Activated CD4-positive, alpha-beta memory T cell treated with anti-CD3 and anti-CD28 coated beads, Interleukin-2, amount 10 ng/mL, durations not matched to agents 7 days and 5 days (primary cell): ENCODE data around the gene FNDC3B. TPM values are rescaled to one million over a fixed set of nuclear protein-coding genes. Genes with fewer than 3 reads are reported as not detected.

ENCODE experiments used
- CTCF ChIA-PET: fragments of 350-600 bp; sonication (Branson Sonifier 250); formaldehyde crosslinking; loops from one replicate; lab custom pipeline; 2021; ENCODE audit warnings: antibody characterized with exemption, inconsistent platforms; lab: Charles Lee
- POLR2A ChIA-PET: fragments of 350-600 bp; sonication (Branson Sonifier 250); formaldehyde crosslinking; loops from one replicate; lab custom pipeline; 2021; ENCODE audit warnings: antibody characterized with exemption; lab: Charles Lee
- DNase-seq: peaks from one replicate; pipeline ENCODE4 v3.0.0-alpha.2; 2020
- H3K27ac Mint-ChIP-seq: one replicate; pipeline ENCODE4 v1.8.0; 2021; ENCODE audit warnings: mild to moderate bottlenecking, mixed read lengths
- H3K27me3 Mint-ChIP-seq: one replicate; pipeline ENCODE4 v1.8.0; 2021; ENCODE audit warnings: mixed read lengths
- H3K36me3 Mint-ChIP-seq: one replicate; pipeline ENCODE4 v1.8.0; 2021; ENCODE audit warnings: low read depth, mixed read lengths
- H3K4me1 Mint-ChIP-seq: one replicate; pipeline ENCODE4 v1.8.0; 2021; ENCODE audit warnings: mixed read lengths
- H3K4me3 Mint-ChIP-seq: one replicate; pipeline ENCODE4 v1.8.0; 2021; ENCODE audit warnings: mild to moderate bottlenecking, mixed read lengths
- H3K9me3 Mint-ChIP-seq: one replicate; pipeline ENCODE4 v1.8.0; 2021; ENCODE audit warnings: mixed read lengths
- total RNA-seq, 2 experiments: library from RNA; stranded (reverse); gene quantifications; one replicate each; pipeline ENCODE4 v1.2.3, GENCODE V29; 2021

Gene FNDC3B
- total RNA-seq, 2 experiments from 2014 or later, result 21.6 to 21.8 TPM

- CTCF ChIA-PET, result no interaction called here
- no peak for DNase-seq
- no peak overlapping the region for H3K4me3 Mint-ChIP-seq
- H3K36me3 Mint-ChIP-seq, result peaks cover 2% of the 10 kb centered on the region
- POLR2A ChIA-PET, result no interaction called here
- H3K27ac Mint-ChIP-seq, result no peak overlapping the region
- H3K9me3 Mint-ChIP-seq, result no peaks in the 10 kb centered on the region
- peaks cover 7% of the 10 kb centered on the region for H3K4me1 Mint-ChIP-seq
- no peaks in the 10 kb centered on the region for H3K27me3 Mint-ChIP-seq
Observed at GRCh38 chr3:172159962-172160538, 120.7 kb downstream of the FNDC3B start.

- Mint-ChIP-seq H3K27me3 (no peaks in the 10 kb centered on the region), H3K36me3 (peaks cover under 1% of the 10 kb centered on the region), H3K4me1 (peaks cover 5% of the 10 kb centered on the region), H3K9me3 (no peaks in the 10 kb centered on the region), H3K27ac (no peak overlapping the region), H3K4me3 (no peak overlapping the region)
- POLR2A ChIA-PET, result no interaction called here
- no peak for DNase-seq
- CTCF ChIA-PET, result no interaction called here
Observed at GRCh38 chr3:172161133-172161789, 121.9 kb downstream of the FNDC3B start.

GRCh38 chr3:172161959-172162358, 122.6 kb downstream of the FNDC3B start:
- Mint-ChIP-seq H3K4me1 (peaks cover 5% of the 10 kb centered on the region), H3K27me3 (no peaks in the 10 kb centered on the region), H3K36me3 (no peaks in the 10 kb centered on the region), H3K27ac (no peak overlapping the region), H3K9me3 (no peaks in the 10 kb centered on the region), H3K4me3 (no peak overlapping the region)
- CTCF ChIA-PET, result no interaction called here
- DNase-seq, result no peak
- POLR2A ChIA-PET, result no interaction called here

- no peak overlapping the region for H3K4me3 Mint-ChIP-seq
- H3K36me3 Mint-ChIP-seq, result no peaks in the 10 kb centered on the region
- no peaks in the 10 kb centered on the region for H3K27me3 Mint-ChIP-seq
- ChIA-PET POLR2A (no interaction called here), CTCF (interaction anchor here (1.0 kb wide), 1 partner anchor 128 kb away, joined by 3 read pairs; no protein-coding TSS in a partner anchor)
- peaks cover 5% of the 10 kb centered on the region for H3K4me1 Mint-ChIP-seq
- H3K9me3 Mint-ChIP-seq, result no peaks in the 10 kb centered on the region
- no peak for DNase-seq
- no peak overlapping the region for H3K27ac Mint-ChIP-seq
Observed at GRCh38 chr3:172163320-172163719, 123.9 kb downstream of the FNDC3B start.

GRCh38 chr3:172164620-172165362, 125.4 kb downstream of the FNDC3B start:
- no peak overlapping the region for H3K4me3 Mint-ChIP-seq
- H3K36me3 Mint-ChIP-seq, result no peaks in the 10 kb centered on the region
- ChIA-PET CTCF (no interaction called here), POLR2A (no interaction called here)
- H3K9me3 Mint-ChIP-seq, result no peaks in the 10 kb centered on the region
- H3K27me3 Mint-ChIP-seq, result no peaks in the 10 kb centered on the region
- no peak for DNase-seq
- H3K4me1 Mint-ChIP-seq, result peaks cover 6% of the 10 kb centered on the region
- H3K27ac Mint-ChIP-seq, result no peak overlapping the region

GRCh38 chr3:172166261-172166660, 126.9 kb downstream of the FNDC3B start:
- CTCF ChIA-PET, result no interaction called here
- Mint-ChIP-seq H3K27ac (no peak overlapping the region), H3K27me3 (no peaks in the 10 kb centered on the region)

GRCh38 chr3:172166890-172167289, 127.5 kb downstream of the FNDC3B start:
- peaks cover 6% of the 10 kb centered on the region for H3K4me1 Mint-ChIP-seq
- no peak for DNase-seq
- POLR2A ChIA-PET, result no interaction called here
- H3K36me3 Mint-ChIP-seq, result no peaks in the 10 kb centered on the region
- CTCF ChIA-PET, result no interaction called here
- no peaks in the 10 kb centered on the region for H3K9me3 Mint-ChIP-seq
- H3K4me3 Mint-ChIP-seq, result no peak overlapping the region
- no peak overlapping the region for H3K27ac Mint-ChIP-seq
- no peaks in the 10 kb centered on the region for H3K27me3 Mint-ChIP-seq

More at GRCh38 chr3:172166261-172166660, 126.9 kb downstream of the FNDC3B start:
- Mint-ChIP-seq H3K36me3 (no peaks in the 10 kb centered on the region), H3K4me1 (peaks cover 6% of the 10 kb centered on the region), H3K9me3 (no peaks in the 10 kb centered on the region), H3K4me3 (no peak overlapping the region)
- DNase-seq, result no peak
- POLR2A ChIA-PET, result no interaction called here

GRCh38 chr3:172167892-172168648, 128.7 kb downstream of the FNDC3B start:
- Mint-ChIP-seq H3K36me3 (no peaks in the 10 kb centered on the region), H3K4me1 (peaks cover 6% of the 10 kb centered on the region), H3K4me3 (no peak overlapping the region), H3K27ac (no peak overlapping the region), H3K9me3 (no peaks in the 10 kb centered on the region), H3K27me3 (no peaks in the 10 kb centered on the region)
- ChIA-PET CTCF (interaction anchor here (0.8 kb wide), 1 partner anchor 16 kb away, joined by 3 read pairs; no protein-coding TSS in a partner anchor), POLR2A (interaction anchor here (1.2 kb wide), 1 partner anchor 38 kb away, joined by 3 read pairs; no protein-coding TSS in a partner anchor)
- no peak for DNase-seq

- Mint-ChIP-seq H3K27me3 (no peaks in the 10 kb centered on the region), H3K36me3 (no peaks in the 10 kb centered on the region), H3K9me3 (no peaks in the 10 kb centered on the region), H3K4me1 (peaks cover 6% of the 10 kb centered on the region), H3K27ac (no peak overlapping the region), H3K4me3 (no peak overlapping the region)
- ChIA-PET POLR2A (no interaction called here), CTCF (interaction anchor here (1.1 kb wide), 1 partner anchor 134 kb away, joined by 3 read pairs; no protein-coding TSS in a partner anchor)
- no peak for DNase-seq
Observed at GRCh38 chr3:172170073-172170709, 130.8 kb downstream of the FNDC3B start.

- Mint-ChIP-seq H3K4me3 (no peak overlapping the region), H3K27ac (no peak overlapping the region), H3K36me3 (no peaks in the 10 kb centered on the region), H3K9me3 (no peaks in the 10 kb centered on the region), H3K4me1 (peaks cover 6% of the 10 kb centered on the region), H3K27me3 (no peaks in the 10 kb centered on the region)
- no peak for DNase-seq
- ChIA-PET CTCF (interaction anchor here (1.1 kb wide), 2 partner anchors 135 to 171 kb away, joined by 3 read pairs; no protein-coding TSS in a partner anchor), POLR2A (no interaction called here)
Observed at GRCh38 chr3:172170841-172171240, 131.5 kb downstream of the FNDC3B start.

GRCh38 chr3:172171396-172172075, 132.2 kb downstream of the FNDC3B start:
- Mint-ChIP-seq H3K4me1 (peaks cover 6% of the 10 kb centered on the region), H3K4me3 (no peak overlapping the region), H3K27me3 (no peaks in the 10 kb centered on the region), H3K9me3 (no peaks in the 10 kb centered on the region), H3K27ac (no peak overlapping the region), H3K36me3 (no peaks in the 10 kb centered on the region)
- CTCF ChIA-PET, result interaction anchor here (1.1 kb wide), 1 partner anchor 170 kb away, joined by 3 read pairs; no protein-coding TSS in a partner anchor
- POLR2A ChIA-PET, result no interaction called here
- no peak for DNase-seq
